Choroid plexus epithelial cell (primary cell): ENCODE data around the gene GHRL.
"Not testable (repeated sequence)": the region's sequence is repeated elsewhere in the genome, so short reads cannot be mapped to it uniquely, and the experiment has no call there.

Experiments used
- DNase-seq: peaks from one replicate; pipeline ENCODE4 v3.0.0-alpha.2; 2010; ENCODE audit warnings: low read depth
- H3K4me3 ChIP-seq: 2 replicates; pipeline ENCODE4 v1.5.1; 2011; ENCODE audit warnings: low read depth, mild to moderate bottlenecking, control low read depth, low read length, moderate library complexity
- TF ChIP-seq, protein P1 (sequence below): conservative IDR thresholded peaks from 2 replicates; pipeline ENCODE4 v1.5.1; 2011; ENCODE audit warnings: low read depth, mild to moderate bottlenecking, control low read depth, inconsistent platforms, low read length, moderate library complexity

The GHRL gene

DNA sequence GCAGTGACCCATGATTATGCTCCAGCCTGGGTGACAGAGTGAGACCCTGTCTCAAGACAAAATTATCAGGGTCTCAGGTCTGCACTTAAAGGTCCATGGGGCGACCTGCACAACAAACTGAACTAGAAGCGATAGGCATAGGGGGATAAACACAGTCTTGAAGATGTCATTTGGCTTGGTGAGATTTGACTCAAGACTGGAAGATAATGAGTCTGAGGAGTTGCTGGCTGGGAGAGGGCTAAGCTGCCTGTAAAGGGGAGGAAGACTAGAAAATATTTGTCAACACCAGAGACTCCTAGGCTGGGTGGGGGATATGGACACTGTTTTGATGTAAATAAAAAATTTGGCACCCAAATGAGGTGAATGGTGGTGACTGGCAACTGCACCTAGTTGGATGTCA lies 19.8 kb downstream of the GHRL start:
- H3K4me3 ChIP-seq = no peak overlapping the region
- no peak for DNase-seq
- TF ChIP-seq, protein P1, sequence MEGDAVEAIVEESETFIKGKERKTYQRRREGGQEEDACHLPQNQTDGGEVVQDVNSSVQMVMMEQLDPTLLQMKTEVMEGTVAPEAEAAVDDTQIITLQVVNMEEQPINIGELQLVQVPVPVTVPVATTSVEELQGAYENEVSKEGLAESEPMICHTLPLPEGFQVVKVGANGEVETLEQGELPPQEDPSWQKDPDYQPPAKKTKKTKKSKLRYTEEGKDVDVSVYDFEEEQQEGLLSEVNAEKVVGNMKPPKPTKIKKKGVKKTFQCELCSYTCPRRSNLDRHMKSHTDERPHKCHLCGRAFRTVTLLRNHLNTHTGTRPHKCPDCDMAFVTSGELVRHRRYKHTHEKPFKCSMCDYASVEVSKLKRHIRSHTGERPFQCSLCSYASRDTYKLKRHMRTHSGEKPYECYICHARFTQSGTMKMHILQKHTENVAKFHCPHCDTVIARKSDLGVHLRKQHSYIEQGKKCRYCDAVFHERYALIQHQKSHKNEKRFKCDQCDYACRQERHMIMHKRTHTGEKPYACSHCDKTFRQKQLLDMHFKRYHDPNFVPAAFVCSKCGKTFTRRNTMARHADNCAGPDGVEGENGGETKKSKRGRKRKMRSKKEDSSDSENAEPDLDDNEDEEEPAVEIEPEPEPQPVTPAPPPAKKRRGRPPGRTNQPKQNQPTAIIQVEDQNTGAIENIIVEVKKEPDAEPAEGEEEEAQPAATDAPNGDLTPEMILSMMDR = no peak

DNA sequence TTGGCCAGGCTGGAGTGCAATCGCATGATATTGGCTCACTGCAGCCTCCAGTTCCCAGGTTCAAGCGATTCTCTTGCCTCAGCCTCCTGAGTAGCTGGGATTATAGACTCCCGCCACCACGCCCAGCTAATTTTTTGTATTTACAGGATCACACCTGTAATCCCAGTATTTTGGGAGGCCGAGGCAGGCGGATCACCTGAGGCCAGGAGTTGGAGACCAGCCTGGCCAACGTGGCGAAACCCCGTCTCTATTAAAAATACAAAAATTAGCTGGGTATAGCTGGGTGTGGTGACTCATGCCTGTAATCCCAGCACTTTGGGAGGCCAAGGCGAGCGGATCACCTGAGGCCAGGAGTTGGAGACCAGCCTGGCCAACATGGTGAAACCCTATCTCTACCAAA lies 20.3 kb downstream of the GHRL start:
- not testable (repeated sequence) for H3K4me3 ChIP-seq, DNase-seq

GRCh38 chr3:10269443-10269842 lies 23.3 kb downstream of the GHRL start:
- no peak for DNase-seq
- TF ChIP-seq, protein P1 = no peak

DNA sequence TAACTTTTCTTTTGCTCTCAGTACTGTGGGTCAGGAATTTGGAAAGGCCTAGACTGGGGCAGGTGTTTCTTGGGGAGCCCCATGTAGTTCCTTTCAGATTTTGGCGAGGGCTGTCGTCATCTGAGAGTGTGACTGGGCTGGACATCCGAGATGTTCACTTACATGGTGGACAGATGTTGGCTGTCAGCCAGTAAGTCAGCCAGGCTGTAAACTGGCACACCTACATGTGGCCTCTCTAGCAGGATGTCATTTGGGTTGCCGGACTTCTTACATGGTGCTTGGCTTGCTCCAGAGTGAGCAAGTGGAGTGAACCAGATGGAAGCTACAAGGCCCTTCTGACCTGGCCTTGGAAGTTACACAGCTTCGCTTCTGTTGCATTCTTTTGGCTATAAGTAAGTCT lies 23.8 kb downstream of the GHRL start:
- DNase-seq = no peak
- TF ChIP-seq, protein P1 = no peak
- no peak overlapping the region for H3K4me3 ChIP-seq

More at GRCh38 chr3:10269443-10269842, 23.3 kb downstream of the GHRL start:
- H3K4me3 ChIP-seq = no peak overlapping the region

GRCh38 chr3:10268116-10268515 lies 24.6 kb downstream of the GHRL start:
- no peak overlapping the region for H3K4me3 ChIP-seq
- DNase-seq = no peak
- TF ChIP-seq, protein P1 = no peak

- not testable (repeated sequence) for DNase-seq, H3K4me3 ChIP-seq
Measured at GRCh38 chr3:10266936-10267335, 25.8 kb downstream of the GHRL start.

GRCh38 chr3:10265833-10266232 lies 26.9 kb downstream of the GHRL start:
- H3K4me3 ChIP-seq = no peak overlapping the region
- TF ChIP-seq, protein P1 = no peak
- DNase-seq = no peak

DNA sequence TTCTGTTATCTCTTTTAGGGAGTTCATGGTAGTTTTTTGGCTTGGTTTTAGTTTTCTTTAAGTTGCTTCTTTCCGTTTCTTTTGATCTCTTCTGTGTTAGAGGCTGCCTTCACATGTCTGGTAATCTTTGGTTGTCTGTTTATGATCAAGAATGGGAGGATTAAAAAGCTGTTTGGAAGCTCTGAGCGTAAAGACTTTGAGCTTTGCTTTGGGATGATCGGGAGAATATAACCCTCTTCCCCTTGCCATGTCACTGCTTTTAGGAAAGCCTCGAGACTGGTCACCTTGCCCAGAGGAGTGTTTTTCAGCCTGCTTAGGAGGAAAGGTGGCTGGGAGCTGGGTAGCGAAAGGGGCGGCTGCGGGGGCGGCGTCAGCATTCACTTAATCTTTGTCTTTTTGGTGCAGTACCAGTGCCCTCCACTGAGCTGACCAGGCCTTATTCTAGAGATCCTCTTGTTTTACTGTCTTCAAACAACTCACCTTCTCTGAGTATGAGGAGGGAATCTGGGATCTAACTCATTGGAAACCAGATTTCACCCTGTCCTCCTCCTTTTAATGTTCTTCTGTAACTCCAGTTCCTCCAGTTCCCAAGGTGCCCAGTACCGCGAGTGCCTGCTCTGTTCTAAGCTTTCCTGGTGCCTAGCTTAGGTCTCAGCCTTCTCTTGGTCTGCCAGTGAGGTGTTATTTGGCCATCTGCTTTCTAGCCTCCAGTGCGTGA lies 28.9 kb downstream of the GHRL start:
- peak overlapping the region; percentile 44 for H3K4me3 ChIP-seq
- TF ChIP-seq, protein P1 = peak; percentile 70
- peak; percentile 78 for DNase-seq
